Lower leg skin (tissue), 3 donors: Measurements from ENCODE around the gene TANGO6.

ENCODE experiments used
- POLR2A ChIP-seq, 2 donors: fragments of 450-650 bp; IDR thresholded peaks; one replicate each; pipeline ENCODE4 v1.6.1; 2016 to 2017; ENCODE audit warnings: antibody characterized with exemption in 2 of 2, mild to moderate bottlenecking in 1 of 2, moderate library complexity in 1 of 2
- TF ChIP-seq, protein P1 (sequence below), 3 donors: fragments of 450-650 bp; IDR thresholded peaks; one replicate each; pipeline ENCODE4 v1.5.1; 2016; ENCODE audit warnings: antibody characterized with exemption in 3 of 3, mild to moderate bottlenecking in 3 of 3, moderate library complexity in 2 of 3

DNA sequence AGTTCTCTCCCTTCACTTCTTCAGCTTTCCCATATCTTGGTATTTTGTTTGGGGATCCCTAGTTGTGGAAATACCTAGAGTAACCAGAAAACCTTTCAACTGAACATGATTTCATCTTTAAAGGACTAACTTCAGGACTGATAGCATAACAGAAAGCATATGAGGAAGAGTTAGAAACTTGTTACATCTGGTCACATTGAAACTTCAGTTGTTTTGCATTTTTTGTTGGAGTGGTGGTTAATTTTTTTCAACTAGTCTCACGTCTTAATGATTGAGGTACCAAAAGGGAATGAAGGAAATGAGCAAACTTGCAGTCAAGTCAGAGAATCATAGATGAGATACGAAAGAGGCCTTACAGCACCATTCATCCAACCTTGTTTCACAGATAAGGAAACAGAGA lies 49.6 kb downstream of the TANGO6 start:
- TF ChIP-seq, protein P1, sequence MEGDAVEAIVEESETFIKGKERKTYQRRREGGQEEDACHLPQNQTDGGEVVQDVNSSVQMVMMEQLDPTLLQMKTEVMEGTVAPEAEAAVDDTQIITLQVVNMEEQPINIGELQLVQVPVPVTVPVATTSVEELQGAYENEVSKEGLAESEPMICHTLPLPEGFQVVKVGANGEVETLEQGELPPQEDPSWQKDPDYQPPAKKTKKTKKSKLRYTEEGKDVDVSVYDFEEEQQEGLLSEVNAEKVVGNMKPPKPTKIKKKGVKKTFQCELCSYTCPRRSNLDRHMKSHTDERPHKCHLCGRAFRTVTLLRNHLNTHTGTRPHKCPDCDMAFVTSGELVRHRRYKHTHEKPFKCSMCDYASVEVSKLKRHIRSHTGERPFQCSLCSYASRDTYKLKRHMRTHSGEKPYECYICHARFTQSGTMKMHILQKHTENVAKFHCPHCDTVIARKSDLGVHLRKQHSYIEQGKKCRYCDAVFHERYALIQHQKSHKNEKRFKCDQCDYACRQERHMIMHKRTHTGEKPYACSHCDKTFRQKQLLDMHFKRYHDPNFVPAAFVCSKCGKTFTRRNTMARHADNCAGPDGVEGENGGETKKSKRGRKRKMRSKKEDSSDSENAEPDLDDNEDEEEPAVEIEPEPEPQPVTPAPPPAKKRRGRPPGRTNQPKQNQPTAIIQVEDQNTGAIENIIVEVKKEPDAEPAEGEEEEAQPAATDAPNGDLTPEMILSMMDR (IDR thresholded peaks at IDR 0.05): no peak
- TF ChIP-seq POLR2A (IDR thresholded peaks at IDR 0.05): no peak
